ENCODE data around the gene ARL14. TPM values are rescaled to one million over a fixed set of nuclear protein-coding genes. Genes with fewer than 3 reads are reported as not detected.

Gene ARL14
- total RNA-seq, 4 donors from 2014 or later: not detected

GRCh38 chr3:160653512-160653911 is 23.4 kb upstream of the ARL14 start:
- no peak for ATAC-seq
- no peak overlapping the region for H3K27ac ChIP-seq
- H3K27me3 ChIP-seq: no peaks in the 10 kb centered on the region
- no peak for TF ChIP-seq POLR2AphosphoS5 (IDR thresholded peaks at IDR 0.05)
- no peak for TF ChIP-seq POLR2A (IDR thresholded peaks at IDR 0.05)
- no peak for TF ChIP-seq CTCF (IDR thresholded peaks at IDR 0.05)
- TF ChIP-seq EP300 (IDR thresholded peaks at IDR 0.05): no peak
- no peak overlapping the region for H3K4me3 ChIP-seq
- H3K36me3 ChIP-seq: no peaks in the 10 kb centered on the region
- no peaks in the 10 kb centered on the region for H3K4me1 ChIP-seq
- H3K9me3 ChIP-seq: no peaks in the 10 kb centered on the region

- Histone ChIP-seq H3K4me1 (no peaks in the 10 kb centered on the region), H3K27me3 (no peaks in the 10 kb centered on the region), H3K4me3 (no peak overlapping the region), H3K27ac (no peak overlapping the region), H3K36me3 (no peaks in the 10 kb centered on the region), H3K9me3 (no peaks in the 10 kb centered on the region)
- 46 to 62% methylated on average over 3 to 5 of the region's 5 CpGs for whole genome bisulfite sequencing, 2 donors (ENCODE audit: low coverage in 1 of 2)
- ATAC-seq: no peak
- TF ChIP-seq POLR2A (IDR thresholded peaks at IDR 0.05): no peak
- TF ChIP-seq EP300 (IDR thresholded peaks at IDR 0.05): no peak
- TF ChIP-seq POLR2AphosphoS5 (IDR thresholded peaks at IDR 0.05): no peak
- no peak for TF ChIP-seq CTCF (IDR thresholded peaks at IDR 0.05)
Observed at GRCh38 chr3:160660902-160661301, 16.1 kb upstream of the ARL14 start.

GRCh38 chr3:160661660-160662059 is 15.3 kb upstream of the ARL14 start:
- H3K9me3 ChIP-seq: no peaks in the 10 kb centered on the region
- H3K27me3 ChIP-seq: no peaks in the 10 kb centered on the region
- no peaks in the 10 kb centered on the region for H3K4me1 ChIP-seq
- no peaks in the 10 kb centered on the region for H3K36me3 ChIP-seq
- no peak for ATAC-seq
- 50 to 71% methylated on average over 1 of the region's 1 CpG for WGBS, 2 donors (ENCODE audit: low coverage in 1 of 2)
- H3K27ac ChIP-seq: no peak overlapping the region
- H3K4me3 ChIP-seq: no peak overlapping the region
- TF ChIP-seq POLR2AphosphoS5 (IDR thresholded peaks at IDR 0.05) (no peak), EP300 (IDR thresholded peaks at IDR 0.05) (no peak), CTCF (IDR thresholded peaks at IDR 0.05) (no peak)

GRCh38 chr3:160665231-160665630 is 11.7 kb upstream of the ARL14 start:
- Histone ChIP-seq H3K9me3 (no peaks in the 10 kb centered on the region), H3K4me3 (no peak overlapping the region), H3K36me3 (no peaks in the 10 kb centered on the region), H3K27ac (no peak overlapping the region), H3K27me3 (no peaks in the 10 kb centered on the region), H3K4me1 (no peaks in the 10 kb centered on the region)
- 82 to 86% methylated on average over 3 of the region's 3 CpGs for WGBS, 2 donors (ENCODE audit: low coverage in 1 of 2)
- ATAC-seq: no peak
- TF ChIP-seq CTCF (IDR thresholded peaks at IDR 0.05) (no peak), EP300 (IDR thresholded peaks at IDR 0.05) (no peak), POLR2AphosphoS5 (IDR thresholded peaks at IDR 0.05) (no peak), POLR2A (IDR thresholded peaks at IDR 0.05) (no peak)

GRCh38 chr3:160665784-160666526 is 11.0 kb upstream of the ARL14 start:
- Histone ChIP-seq H3K9me3 (no peaks in the 10 kb centered on the region), H3K36me3 (no peaks in the 10 kb centered on the region), H3K4me1 (no peaks in the 10 kb centered on the region), H3K27me3 (no peaks in the 10 kb centered on the region), H3K27ac (no peak overlapping the region), H3K4me3 (no peak overlapping the region)
- no peak for TF ChIP-seq POLR2A (IDR thresholded peaks at IDR 0.05)
- TF ChIP-seq CTCF (IDR thresholded peaks at IDR 0.05): no peak
- no peak for TF ChIP-seq EP300 (IDR thresholded peaks at IDR 0.05)
- TF ChIP-seq POLR2AphosphoS5 (IDR thresholded peaks at IDR 0.05): no peak
- no peak for ATAC-seq
- 53 to 72% methylated on average over 4 of the region's 4 CpGs for WGBS, 2 donors (ENCODE audit: low coverage in 1 of 2)
